Gastrocnemius medialis (tissue), 4 donors: Measurements from ENCODE around the gene OBP2A. TPM values are rescaled to one million over a fixed set of nuclear protein-coding genes. Genes with fewer than 3 reads are reported as not detected.

Experiments
- ATAC-seq, 2 donors: fragments of 150-250 bp; one replicate each; pipeline ENCODE4 v1.9.1; 2016
- DNase-seq, 2 donors: peaks; one replicate each; pipeline ENCODE4 v3.0.0-alpha.2; 2019
- H3K27ac ChIP-seq, 4 donors: fragments of 200-600 bp; sonication (generic); 1 replicate in 1 of 4; 2 replicates in 3 of 4; pipeline ENCODE4 v1.5.1; 2016 to 2018; ENCODE audit warnings: mild to moderate bottlenecking in 2 of 4, moderate library complexity in 1 of 4
- H3K27me3 ChIP-seq, 3 donors: fragments of 200-600 bp; sonication (generic) in 2 of 3; 1 replicate in 1 of 3; 2 replicates in 2 of 3; pipeline versions ENCODE4 v1.5.1 to v1.6.0; 2016 to 2019; ENCODE audit warnings: mild to moderate bottlenecking in 1 of 3, moderate library complexity in 1 of 3
- H3K36me3 ChIP-seq, 2 donors: fragments of 200-600 bp; sonication (generic) in 1 of 2; one replicate each; pipeline ENCODE4 v1.5.1; 2017 to 2018
- H3K4me1 ChIP-seq, 2 donors: fragments of 200-600 bp; sonication (generic) in 1 of 2; one replicate each; pipeline ENCODE4 v1.5.1; 2016 to 2017; ENCODE audit warnings: mild to moderate bottlenecking in 2 of 2
- H3K4me3 ChIP-seq, 4 donors: fragments of 200-600 bp; sonication (generic) in 3 of 4; 1 replicate in 1 of 4; 2 replicates in 3 of 4; pipeline ENCODE4 v1.5.1; 2016 to 2019; ENCODE audit warnings: mild to moderate bottlenecking in 2 of 4
- H3K9me3 ChIP-seq, 3 donors: fragments of 200-600 bp; sonication (generic) in 2 of 3; 1 replicate in 1 of 3; 2 replicates in 2 of 3; pipeline ENCODE4 v1.5.1; 2016 to 2019
- POLR2A ChIP-seq, 2 donors: fragments of 450-650 bp; IDR thresholded peaks; one replicate each; pipeline ENCODE4 v1.6.1; 2017; ENCODE audit warnings: antibody characterized with exemption in 2 of 2, mild to moderate bottlenecking in 2 of 2, moderate library complexity in 2 of 2
- in situ Hi-C, 4 donors: fragments of 200-750 bp; cut with MboI; loops; one replicate each; pipeline versions ENCODE4 v1.15.0 to v1.8.0; 2017; ENCODE audit warnings: low sequenced_read_pairs in 4 of 4
- intact Hi-C: fragments of 100-400 bp; cut with DNase I; formaldehyde crosslinking; loops from one replicate; pipeline ENCODE4 v1.15.1; 2023; ENCODE audit warnings: low total_unique reads
- total RNA-seq, 4 donors: library from RNA; depleted of rRNA; stranded (reverse); fragments of >200 nt; gene quantifications; one replicate each; pipeline versions ENCODE4 v1.1.0 to v1.2.3, GENCODE V29; 2016
- TF ChIP-seq, protein P1 (sequence below), 5 experiments: fragments of 450-650 bp in 3 of 5; fragments of 200-600 bp in 2 of 5; sonication (generic) in 2 of 5; IDR thresholded peaks in 4 of 5; conservative IDR thresholded peaks in 1 of 5; 1 replicate in 4 of 5; 2 replicates in 1 of 5; pipeline ENCODE4 v1.5.1; 2016 to 2019; ENCODE audit warnings: antibody characterized with exemption in 5 of 5, mild to moderate bottlenecking in 3 of 5, moderate library complexity in 3 of 5

Gene OBP2A
- total RNA-seq, 4 donors from 2014 or later, result not detected

DNA sequence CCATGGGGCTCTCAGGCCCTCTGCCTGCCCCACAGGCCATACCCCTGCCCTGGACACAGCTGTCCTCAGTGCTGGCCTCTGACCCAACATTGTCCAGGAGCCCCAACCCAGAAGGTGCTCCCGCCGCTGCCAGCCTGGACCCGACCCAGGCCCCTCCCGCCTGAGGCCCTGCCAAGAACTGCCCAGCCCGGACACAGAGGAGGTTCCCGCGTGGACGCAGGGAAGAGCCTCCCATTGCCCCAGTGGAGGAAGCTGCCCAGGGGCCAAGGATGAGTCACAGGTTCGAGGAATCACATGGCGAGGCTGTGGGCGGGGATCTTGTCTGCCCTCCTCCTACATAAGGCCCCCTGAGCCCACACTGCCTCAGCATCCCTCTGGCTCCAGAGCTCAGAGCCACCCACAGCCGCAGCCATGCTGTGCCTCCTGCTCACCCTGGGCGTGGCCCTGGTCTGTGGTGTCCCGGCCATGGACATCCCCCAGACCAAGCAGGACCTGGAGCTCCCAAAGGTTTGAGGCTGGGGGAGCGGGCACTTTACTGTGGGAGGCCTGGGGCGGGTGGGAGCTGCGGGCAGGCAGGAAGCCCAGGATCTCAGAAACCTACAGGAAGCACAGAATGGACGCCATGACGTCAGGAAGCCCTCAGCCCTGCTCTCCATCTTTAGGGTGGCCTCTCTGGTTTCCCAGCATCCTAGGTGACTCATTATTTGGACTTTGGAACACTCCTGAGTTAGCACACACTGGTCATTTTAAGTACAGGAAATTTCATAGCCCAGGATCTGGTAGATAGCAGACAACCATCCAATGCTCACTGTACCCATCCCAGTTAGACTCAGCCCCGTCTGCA is 15.7 kb downstream of the OBP2A start, which contains the start of gene PAEP:
TSS of gene PAEP (plus strand) at position 366 of the 844 bp plus-strand sequence.
- Histone ChIP-seq H3K9me3 (no peaks in the 10 kb centered on the region), H3K36me3 (no peaks in the 10 kb centered on the region), H3K4me3 (no peak within 1 kb of the TSS), H3K27ac (no peak within 1 kb of the TSS), H3K27me3 (peaks cover 0 to 12% (median 1%) of the 10 kb centered on the region in 3 donors), H3K4me1 (no peaks in the 10 kb centered on the region)
- ATAC-seq, result no peak
- TF ChIP-seq POLR2A (IDR thresholded peaks at IDR 0.05), result no peak
- TF ChIP-seq, protein P1, sequence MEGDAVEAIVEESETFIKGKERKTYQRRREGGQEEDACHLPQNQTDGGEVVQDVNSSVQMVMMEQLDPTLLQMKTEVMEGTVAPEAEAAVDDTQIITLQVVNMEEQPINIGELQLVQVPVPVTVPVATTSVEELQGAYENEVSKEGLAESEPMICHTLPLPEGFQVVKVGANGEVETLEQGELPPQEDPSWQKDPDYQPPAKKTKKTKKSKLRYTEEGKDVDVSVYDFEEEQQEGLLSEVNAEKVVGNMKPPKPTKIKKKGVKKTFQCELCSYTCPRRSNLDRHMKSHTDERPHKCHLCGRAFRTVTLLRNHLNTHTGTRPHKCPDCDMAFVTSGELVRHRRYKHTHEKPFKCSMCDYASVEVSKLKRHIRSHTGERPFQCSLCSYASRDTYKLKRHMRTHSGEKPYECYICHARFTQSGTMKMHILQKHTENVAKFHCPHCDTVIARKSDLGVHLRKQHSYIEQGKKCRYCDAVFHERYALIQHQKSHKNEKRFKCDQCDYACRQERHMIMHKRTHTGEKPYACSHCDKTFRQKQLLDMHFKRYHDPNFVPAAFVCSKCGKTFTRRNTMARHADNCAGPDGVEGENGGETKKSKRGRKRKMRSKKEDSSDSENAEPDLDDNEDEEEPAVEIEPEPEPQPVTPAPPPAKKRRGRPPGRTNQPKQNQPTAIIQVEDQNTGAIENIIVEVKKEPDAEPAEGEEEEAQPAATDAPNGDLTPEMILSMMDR (IDR thresholded peaks at IDR 0.05 in 4 of 5, conservative IDR thresholded peaks at IDR 0.05 in 1 of 5), result no peak
- intact Hi-C loops (no loop called here), in situ Hi-C loops (no loop called here)
- no peak for DNase-seq

DNA sequence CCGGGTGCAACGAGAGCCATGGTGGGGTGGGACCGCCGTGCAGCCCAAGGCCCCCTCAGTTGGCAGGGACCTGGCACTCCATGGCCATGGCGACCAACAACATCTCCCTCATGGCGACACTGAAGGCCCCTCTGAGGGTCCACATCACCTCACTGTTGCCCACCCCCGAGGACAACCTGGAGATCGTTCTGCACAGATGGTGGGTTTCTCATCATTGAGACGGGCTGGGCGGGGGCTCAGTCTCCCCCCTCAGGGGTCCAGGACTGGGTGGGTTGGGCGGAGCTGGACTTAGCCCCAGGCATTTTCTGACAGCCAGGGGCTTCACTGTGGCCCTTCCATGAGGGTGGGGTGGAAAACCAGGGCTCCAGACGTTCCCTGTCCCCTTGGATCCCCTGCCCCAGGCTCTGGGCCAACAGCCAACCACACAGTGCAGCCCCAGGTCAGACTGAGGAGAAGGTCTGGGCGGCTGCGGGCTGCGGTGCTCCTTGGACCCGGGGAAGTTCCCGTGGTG is 16.4 kb downstream of the OBP2A start:
- ATAC-seq (no peak), DNase-seq (no peak)
- Histone ChIP-seq H3K4me1 (no peaks in the 10 kb centered on the region), H3K4me3 (no peak overlapping the region), H3K27me3 (peaks cover 0 to 12% (median 4%) of the 10 kb centered on the region in 3 donors), H3K9me3 (no peaks in the 10 kb centered on the region), H3K27ac (no peak overlapping the region), H3K36me3 (no peaks in the 10 kb centered on the region)
- in situ Hi-C loops (no loop called here), intact Hi-C loops (no loop called here)
- TF ChIP-seq, protein P1 (IDR thresholded peaks at IDR 0.05 in 4 of 5, conservative IDR thresholded peaks at IDR 0.05 in 1 of 5), result no peak
- TF ChIP-seq POLR2A (IDR thresholded peaks at IDR 0.05), result no peak

DNA sequence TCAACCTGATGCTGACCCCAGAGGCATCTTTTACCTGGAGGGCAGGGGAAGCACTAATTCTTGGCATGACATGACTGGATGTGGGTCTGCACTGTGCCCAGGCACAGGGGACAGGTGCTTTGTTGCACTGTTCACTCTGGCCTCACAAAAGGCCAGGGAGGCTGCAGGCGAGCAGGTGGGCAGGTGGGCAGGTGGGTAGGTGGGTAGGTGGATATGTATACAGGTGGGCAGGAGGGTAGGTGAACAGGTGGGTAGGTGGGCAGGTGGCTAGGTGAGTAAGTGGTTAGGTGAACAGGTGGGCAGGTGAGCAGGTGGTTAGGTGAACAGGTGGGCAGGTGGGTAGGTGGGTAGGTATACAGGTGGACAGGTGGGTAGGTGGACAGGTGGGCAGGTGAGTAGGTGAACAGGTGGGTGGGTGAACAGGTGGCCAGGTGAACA is 17.1 kb downstream of the OBP2A start:
- H3K4me1 ChIP-seq, result no peaks in the 10 kb centered on the region
- no peaks in the 10 kb centered on the region for H3K9me3 ChIP-seq
- TF ChIP-seq, protein P1 (IDR thresholded peaks at IDR 0.05 in 4 of 5, conservative IDR thresholded peaks at IDR 0.05 in 1 of 5), result no peak
- TF ChIP-seq POLR2A (IDR thresholded peaks at IDR 0.05), result no peak
- no peak for DNase-seq
- in situ Hi-C loops (no loop called here), intact Hi-C loops (no loop called here)
- peaks cover 0 to 12% (median 4%) of the 10 kb centered on the region in 3 donors for H3K27me3 ChIP-seq
- H3K4me3 ChIP-seq, result no peak overlapping the region
- no peak for ATAC-seq
- no peaks in the 10 kb centered on the region for H3K36me3 ChIP-seq
- H3K27ac ChIP-seq, result no peak overlapping the region

DNA sequence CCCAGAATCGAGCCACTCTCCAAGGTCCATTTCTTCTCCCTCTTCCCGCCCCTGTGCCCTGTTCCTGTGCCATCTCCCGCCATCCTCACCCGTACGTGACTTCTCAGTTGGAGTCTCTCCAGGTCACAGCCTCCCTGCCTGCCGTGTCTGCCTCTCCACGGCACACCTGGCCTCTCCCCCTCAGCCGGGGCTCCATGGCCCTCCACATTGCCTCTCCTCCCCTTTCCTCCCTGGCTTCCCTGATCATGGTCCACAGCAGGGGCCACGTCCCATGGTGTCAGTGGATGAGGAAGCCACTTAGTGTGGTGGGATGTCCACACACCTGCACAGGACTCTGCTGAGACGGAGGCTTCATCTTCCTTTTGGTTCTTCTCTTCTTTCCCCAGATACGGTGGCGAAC is 17.9 kb downstream of the OBP2A start:
- H3K4me3 ChIP-seq, result no peak overlapping the region
- in situ Hi-C loops, result no loop called here
- intact Hi-C loops, result no loop called here
- H3K27me3 ChIP-seq, result peaks cover 0 to 12% (median 8%) of the 10 kb centered on the region in 3 donors
- no peak for TF ChIP-seq POLR2A (IDR thresholded peaks at IDR 0.05)
- TF ChIP-seq, protein P1 (IDR thresholded peaks at IDR 0.05 in 4 of 5, conservative IDR thresholded peaks at IDR 0.05 in 1 of 5), result no peak
- H3K36me3 ChIP-seq, result no peaks in the 10 kb centered on the region
- no peaks in the 10 kb centered on the region for H3K9me3 ChIP-seq
- ATAC-seq (no peak), DNase-seq (no peak)
- no peak overlapping the region for H3K27ac ChIP-seq
- no peaks in the 10 kb centered on the region for H3K4me1 ChIP-seq
